GM18520 (cell line): ENCODE data around the gene ERMARD.

Experiments
- ATAC-seq: cut with Tn5 transposase; IDR thresholded peaks from one replicate; pipeline ENCODE4 v1.9.1; 2021; ENCODE audit not compliant: unreplicated experiment

ERMARD gene

DNA sequence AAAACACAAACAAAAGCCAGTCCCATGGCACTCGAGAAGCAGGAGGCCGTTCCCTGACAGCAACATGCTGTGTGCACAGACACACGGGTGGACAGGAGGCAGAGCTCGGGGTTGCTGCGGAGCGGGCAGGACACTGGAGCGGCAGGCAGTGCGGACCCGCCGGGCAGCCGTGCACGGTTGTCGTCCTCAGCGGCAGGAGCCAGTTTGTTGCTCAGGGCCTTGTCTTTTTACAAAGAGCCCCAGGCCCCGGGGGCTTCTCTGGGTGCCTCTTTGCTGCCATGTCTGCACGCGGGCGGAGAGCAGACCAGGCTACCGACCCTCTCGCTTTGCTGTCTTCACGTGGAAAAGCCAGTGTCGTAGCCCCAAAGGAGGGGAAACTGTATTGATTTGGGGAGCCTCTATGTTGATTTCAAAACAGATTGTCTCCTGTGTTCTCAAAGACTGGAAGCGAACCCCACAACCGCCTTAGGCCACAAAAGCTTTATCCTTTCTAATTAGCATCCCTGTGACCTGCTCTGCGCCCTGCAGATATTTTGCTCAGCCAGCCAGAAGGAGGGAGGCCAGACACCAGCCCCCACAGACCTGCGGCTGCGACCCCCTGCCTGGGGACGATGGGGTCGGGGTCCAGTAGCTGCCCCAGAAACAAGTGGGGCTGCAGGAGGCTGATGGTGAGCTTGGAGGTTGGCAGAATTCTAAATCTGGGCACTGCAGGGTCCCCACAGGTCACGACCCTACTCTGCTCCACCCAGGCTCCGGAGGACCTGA, 50.2 kb downstream of the ERMARD start:
- no peak for ATAC-seq

- ATAC-seq = no peak
These were observed 51.4 kb downstream of the ERMARD start for GRCh38 chr6:169802790-169803189.

GRCh38 chr6:169803271-169803811, 51.9 kb downstream of the ERMARD start:
- ATAC-seq = no peak

GRCh38 chr6:169803816-169804340, 52.5 kb downstream of the ERMARD start:
- no peak for ATAC-seq

- no peak for ATAC-seq
These were observed 53.0 kb downstream of the ERMARD start for GRCh38 chr6:169804427-169804826.

DNA sequence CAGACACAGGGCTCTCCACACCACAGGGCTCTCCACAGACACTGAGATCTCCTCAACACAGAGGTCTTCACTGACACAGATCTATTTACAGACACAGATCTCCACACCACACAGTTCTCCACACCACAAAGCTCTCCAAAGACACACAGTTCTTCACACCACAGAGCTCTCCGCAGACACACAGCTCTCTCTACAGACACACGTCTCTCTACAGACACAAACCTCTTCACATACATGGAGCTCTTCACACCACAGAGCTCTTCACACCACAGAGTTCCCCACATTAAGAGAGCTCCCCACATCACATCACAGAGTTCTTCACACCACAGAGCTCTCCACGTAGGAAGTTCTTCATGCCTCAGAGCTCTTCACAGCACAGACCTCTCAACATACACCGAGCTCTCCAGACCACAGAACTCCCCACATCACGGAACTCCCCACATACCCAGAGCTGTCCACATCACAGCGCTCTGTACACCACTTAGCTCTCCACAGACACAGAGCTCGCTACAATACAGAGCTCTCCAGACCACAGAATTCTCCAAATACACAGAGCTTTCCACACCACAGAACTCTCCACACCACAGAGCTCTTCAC, 53.9 kb downstream of the ERMARD start:
- ATAC-seq = no peak

GRCh38 chr6:169806701-169807100, 55.3 kb downstream of the ERMARD start:
- no peak for ATAC-seq

GRCh38 chr6:169807229-169807628, 55.8 kb downstream of the ERMARD start:
- ATAC-seq = no peak

DNA sequence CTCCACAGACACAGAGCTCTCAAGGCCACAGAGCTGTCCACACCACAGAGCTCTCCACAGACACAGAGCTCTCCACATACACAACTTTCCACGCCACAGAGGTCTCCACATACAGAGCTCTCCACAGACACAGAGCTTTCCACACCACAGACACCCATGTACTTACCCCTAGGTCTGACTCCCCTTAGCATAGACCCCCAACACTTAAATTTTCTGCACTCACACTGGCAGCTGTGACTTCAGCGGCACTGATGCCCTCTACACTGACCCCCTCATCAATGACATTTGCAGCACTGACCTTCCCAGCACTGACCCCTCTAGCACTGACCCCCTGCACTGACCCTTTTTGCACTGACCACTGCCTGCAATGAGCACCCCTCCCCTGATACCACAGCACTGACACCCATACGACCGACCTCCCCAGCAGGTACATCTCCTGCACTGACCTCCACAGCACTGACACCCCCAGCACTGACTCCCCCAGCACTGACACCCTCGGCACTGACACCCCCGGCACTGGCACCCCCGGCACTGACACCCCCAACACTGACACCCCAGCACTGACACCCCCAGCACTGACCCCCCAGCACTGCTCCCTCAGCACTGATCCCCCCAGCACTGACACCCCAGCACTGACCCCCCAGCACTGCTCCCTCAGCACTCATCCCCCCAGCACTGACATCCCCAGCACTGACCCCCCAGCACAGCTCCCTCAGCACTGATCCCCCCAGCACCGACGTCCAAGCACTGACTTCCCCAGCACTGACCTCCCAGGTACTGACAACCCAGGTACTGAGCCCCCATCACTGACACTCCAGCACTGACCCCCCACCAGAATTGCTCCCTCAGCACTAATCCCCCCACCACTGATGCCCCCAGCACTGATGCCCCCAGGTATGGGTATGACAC, 56.5 kb downstream of the ERMARD start:
- no peak for ATAC-seq

GRCh38 chr6:169808608-169808967, 57.2 kb downstream of the ERMARD start:
- ATAC-seq = no peak

- ATAC-seq = no peak
These were observed 58.0 kb downstream of the ERMARD start for GRCh38 chr6:169809386-169809785.

DNA sequence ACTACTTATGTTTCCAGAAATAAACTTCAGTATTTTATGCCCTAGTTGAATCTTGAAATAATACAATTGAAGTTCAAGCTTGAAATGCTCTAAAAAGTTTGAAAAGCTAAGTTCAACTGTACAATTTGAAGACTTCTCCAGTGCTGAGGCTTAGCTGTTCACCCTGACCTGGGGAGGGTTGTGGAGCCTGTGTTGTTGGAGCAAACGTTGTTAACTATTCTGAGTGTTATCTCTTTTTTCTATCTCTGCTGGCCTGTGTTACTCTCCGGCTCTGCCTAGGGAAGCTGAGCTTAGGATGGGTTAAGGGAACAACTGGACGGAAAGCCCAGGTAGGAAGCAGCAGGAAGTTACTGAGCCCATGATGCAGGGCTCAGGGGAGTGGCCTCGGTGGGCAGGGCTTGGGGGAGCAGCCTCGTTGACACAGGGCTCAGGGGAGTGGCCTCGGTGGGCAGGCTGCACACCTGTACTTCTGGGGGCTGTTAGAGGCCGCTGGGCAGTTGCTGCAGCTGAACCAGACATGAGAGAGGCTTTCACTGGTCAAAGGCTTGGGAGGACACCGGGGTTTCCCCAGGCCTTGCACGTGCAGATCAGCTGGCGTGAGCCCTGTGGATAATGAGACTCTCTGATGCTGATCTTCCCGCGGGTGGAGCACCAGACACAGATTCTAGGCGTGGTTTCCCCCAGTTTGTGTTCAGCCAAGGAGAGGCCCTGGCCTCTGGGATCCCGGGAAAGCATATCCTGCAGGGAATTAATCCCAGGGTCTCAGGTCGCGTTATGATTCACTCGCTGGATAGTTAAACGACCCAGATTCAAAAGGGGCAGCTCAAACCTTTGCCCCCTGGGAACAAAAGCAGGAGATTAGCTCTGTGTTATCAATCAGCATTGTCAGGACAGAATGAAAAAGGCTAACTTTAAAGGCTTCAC, 58.9 kb downstream of the ERMARD start:
- ATAC-seq = no peak

- ATAC-seq = no peak
These were observed 59.6 kb downstream of the ERMARD start for GRCh38 chr6:169811072-169811471.

- no peak for ATAC-seq
These were observed 60.3 kb downstream of the ERMARD start for GRCh38 chr6:169811521-169812256.

GRCh38 chr6:169812257-169812644, 60.8 kb downstream of the ERMARD start:
- ATAC-seq = no peak

DNA sequence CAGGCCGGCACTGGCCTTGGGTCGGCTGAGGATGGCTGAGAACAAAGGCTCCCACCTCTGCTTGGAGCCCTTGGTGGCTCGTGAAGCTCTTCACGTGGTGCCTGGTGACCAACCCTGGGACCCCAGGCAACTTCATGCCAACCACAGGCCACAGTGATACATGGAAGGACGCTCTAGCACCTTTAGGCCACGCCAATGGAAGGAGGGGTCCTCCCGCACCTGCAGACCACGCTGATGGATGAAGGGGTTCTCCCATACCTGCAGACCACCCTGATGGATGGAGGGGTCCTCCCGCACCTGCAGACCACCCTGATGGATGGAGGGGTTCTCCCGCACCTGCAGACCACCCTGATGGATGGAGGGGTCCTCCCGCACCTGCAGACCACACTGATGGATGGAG, 62.5 kb downstream of the ERMARD start:
- ATAC-seq = no peak

GRCh38 chr6:169816054-169816453, 64.6 kb downstream of the ERMARD start:
- no peak for ATAC-seq

DNA sequence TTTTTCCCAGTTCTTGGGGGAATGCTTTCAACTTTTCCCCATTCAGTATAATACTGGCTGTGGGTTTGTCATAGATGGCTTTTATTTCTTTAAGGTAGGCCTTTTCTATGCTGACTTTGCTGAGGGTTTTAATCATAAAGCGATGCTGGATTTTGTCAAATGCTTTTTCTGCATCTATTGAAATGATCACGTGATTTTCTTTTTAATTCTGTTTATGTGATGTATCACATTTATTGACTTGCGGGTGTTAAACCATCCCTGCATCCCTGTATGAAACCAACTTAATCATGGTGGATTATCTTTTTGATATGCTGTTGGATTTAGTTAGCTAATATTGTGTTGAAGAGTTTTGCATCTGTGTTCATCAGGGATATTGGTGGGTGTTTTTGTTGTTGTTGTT, 65.6 kb downstream of the ERMARD start:
- no peak for ATAC-seq

DNA sequence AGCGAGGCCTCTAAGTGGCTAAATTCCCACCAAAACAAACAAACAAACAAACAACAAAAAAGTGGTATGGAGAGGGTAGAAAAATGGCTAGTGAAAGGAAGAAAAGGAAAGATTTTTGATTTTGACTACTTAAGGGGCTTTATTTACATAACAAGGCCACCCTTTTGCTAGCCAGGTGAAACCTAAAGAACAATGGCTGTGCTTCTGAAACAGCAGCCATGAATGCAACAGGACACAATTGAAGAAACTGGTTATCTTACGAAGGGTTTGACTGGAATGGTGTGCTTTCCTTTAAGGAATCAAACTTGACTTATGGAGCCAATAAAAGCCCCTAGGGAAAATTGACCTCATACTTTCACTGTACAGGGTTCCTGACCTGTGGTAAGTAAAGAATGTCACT, 68.9 kb downstream of the ERMARD start:
- ATAC-seq = no peak

DNA sequence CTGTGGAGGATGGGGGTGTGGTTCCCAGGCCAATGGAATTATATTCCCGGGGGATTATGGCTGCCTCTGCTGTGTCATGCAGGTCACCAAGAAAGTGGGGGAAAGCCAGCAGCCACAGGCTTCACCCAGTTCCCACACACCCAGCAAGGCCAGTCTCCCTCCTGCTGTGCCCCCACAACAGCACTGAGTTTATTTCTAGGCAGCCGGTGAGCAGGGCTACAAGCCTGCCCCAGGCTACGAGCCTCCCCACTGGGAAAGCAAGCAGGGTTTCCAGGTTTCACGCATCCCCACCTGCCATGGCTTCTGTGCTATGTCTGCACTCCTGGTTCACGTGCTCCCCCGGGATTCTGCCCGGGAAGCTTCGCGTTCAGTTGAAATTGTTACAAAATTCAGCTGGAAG, 72.6 kb downstream of the ERMARD start:
- no peak for ATAC-seq
